ENCODE measurements around the gene NKX6-2. TPM values are rescaled to one million over a fixed set of nuclear protein-coding genes. Genes with fewer than 3 reads are reported as not detected.
A peak's percentile ranks its signal among the peaks of the same experiment; 100 is the strongest.
"Not testable (repeated sequence)": the region's sequence is repeated elsewhere in the genome, so short reads cannot be mapped to it uniquely, and the experiment has no call there.

NKX6-2 gene
- total RNA-seq, 1 experiment from 2014 or later, result not detected

GRCh38 chr10:132787495-132788179, 1.7 kb upstream of the NKX6-2 start:
- no peak for DNase-seq (ENCODE audit: low read depth)
- in situ Hi-C loops (cut with HindIII; ENCODE audit: low pct_unique_long_range_greater_than_20kb, low sequenced_read_pairs), result no loop called here

DNA sequence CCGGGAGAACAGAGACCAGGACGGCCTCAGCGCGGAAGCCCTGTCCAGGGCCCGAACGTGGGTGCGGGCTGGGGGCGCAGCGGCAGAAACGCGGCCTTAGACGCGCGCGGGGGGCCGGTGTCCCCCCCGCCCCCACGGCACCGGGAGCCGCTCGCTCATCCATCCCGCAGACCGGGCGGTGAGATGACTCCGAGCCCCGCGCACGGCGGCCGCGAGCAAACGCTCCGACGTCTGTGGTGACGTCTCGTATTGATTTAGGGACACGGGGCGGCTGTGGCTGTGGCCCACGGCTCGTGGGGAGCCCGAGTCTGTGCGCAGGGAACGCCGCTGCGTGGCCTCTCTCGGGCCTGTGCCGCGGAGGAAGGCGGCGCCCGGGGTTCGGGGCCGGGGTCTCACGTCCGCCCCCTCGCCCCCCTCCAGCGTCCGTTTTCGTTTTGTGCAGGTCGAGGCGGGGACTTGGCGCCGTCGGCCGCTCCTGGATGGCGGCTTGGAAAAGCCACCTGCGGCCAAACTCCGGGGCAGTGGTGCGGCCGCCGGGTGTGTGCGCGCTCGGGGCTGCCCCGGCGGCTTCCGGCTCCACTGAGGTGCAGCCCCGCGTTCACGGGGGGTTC, 1.0 kb upstream of the NKX6-2 start:
- in situ Hi-C loops (cut with HindIII; ENCODE audit: low pct_unique_long_range_greater_than_20kb, low sequenced_read_pairs), result no loop called here
- DNase-seq (ENCODE audit: low read depth), result no peak

DNA sequence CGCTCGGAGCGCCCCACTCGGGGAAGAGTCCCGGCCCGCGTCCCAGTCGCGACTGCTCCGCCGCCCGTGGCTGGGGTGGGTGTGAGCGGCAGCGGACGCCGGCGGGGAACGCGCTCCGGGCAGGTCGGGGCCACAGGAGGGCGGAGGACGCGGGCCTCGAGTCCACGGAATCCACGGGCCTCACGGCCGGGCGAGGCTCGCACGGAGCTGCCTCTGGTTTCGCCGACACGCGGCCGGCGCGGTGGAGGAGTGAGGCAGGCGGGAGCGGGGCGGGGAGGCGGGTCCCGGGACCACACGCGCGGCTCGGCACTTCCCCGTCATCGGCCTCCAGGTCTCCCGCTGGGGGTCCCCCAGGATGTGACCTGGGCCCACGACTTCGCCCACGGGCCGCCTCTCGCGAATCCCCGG, 533 bp upstream of the NKX6-2 start:
- in situ Hi-C loops (cut with HindIII; ENCODE audit: low pct_unique_long_range_greater_than_20kb, low sequenced_read_pairs), result no loop called here
- DNase-seq (ENCODE audit: low read depth), result no peak

DNA sequence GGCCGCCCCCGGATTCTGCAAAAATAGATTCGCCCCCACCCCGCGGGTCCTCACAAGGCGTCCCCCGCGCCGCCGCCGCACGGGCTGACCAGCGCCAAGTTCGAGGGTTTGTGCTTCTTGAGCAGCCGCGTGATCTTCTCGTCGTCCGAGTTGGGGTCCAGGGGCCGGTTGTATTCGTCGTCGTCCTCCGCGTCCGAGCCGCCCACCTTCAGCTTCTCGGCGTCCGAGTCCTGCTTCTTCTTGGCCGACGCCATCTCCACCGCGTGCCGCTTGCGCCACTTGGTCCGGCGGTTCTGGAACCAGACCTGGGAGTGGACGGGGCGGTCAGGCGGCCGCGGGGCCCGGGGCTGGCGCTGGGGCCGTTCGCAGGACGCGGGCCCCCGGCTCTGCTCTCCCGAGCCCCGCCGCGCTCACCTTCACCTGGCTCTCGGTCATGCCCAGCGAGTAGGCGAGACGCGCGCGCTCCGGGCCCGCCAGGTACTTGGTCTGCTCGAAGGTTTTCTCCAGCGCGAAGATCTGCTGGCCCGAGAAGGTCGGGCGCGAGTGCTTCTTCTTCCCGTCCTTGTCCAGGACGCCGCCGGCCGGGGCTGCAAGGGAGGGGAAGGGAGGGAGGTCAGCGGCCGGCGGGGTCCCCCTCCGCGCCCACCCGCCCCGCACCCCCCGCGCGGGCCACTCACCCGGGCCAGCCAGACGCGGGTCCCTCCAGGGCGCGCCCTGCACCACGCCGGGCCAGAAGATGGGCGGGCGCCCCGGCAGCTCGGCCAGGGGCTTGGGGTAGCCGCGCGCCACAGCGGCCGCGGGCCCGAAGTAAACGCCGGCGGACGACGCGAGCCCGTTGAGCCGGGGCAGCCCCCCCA, 853 bp downstream of the NKX6-2 start:
- in situ Hi-C loops (cut with HindIII; ENCODE audit: low pct_unique_long_range_greater_than_20kb, low sequenced_read_pairs), result no loop called here

GRCh38 chr10:132783940-132784865, 1.7 kb downstream of the NKX6-2 start:
- in situ Hi-C loops (cut with HindIII; ENCODE audit: low pct_unique_long_range_greater_than_20kb, low sequenced_read_pairs), result no loop called here
- DNase-seq (ENCODE audit: low read depth), result no peak

More for the DNA sequence above, 853 bp downstream of the NKX6-2 start:
- DNase-seq (ENCODE audit: low read depth), result no peak

DNA sequence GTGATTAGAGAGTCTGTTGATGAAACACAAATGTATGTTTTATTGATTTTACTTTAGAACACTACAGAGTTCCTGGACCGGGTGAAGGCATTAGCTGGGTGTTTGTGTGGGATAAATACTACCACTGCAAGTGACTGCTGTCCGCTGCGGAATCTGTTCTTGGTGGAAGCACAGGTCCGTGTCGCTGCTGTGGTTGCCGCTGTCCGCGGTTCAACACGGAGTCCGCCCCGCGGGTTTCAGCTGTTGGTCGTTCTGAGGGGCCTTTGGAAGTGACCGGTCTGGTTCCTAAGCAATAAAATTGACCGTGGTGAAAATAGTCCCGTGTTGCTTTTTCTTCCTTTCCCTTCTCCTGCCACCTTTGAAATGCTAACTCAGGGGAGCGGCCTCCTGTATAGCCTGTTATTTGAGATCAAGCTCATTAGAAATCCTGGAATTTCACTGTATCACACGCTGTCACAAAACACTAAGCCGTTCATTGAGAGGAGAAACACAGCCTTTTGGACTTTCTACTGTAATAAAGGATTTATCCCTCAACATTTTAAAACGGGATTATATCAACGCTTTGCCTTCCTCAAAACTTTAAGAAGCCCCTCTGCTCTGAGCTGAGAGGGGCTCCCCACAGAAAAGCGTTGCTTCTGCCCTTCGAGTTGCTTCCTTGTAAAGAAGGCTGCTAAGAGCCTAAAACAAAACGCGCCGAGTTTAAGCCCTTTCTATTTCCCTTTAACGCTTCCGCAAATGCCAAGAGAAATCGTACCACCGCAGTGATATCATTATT, 2.6 kb downstream of the NKX6-2 start:
- in situ Hi-C loops (cut with HindIII; ENCODE audit: low pct_unique_long_range_greater_than_20kb, low sequenced_read_pairs), result no loop called here
- DNase-seq (ENCODE audit: low read depth), result no peak

GRCh38 chr10:132781556-132781955, 4.4 kb downstream of the NKX6-2 start:
- no peak for DNase-seq (ENCODE audit: low read depth)

DNA sequence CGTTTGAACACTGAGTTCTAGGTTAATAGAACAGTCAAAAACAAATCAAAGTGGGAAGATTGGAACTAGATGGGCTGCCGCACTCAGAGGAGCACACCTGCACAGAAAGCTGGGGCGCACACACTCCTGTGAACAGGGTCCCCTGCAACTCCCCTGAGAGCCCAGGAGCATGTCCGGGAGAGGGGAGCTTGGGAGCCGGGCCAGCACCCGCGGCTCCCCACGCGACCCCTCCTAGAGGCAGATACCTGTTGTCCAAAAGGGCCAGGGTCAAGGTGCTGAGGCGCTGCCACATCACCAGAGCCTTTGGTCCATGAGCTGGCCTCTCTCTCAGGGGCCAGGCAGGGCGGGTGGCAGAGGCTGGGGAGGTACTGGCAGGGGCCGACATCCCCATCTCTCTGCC, 5.6 kb downstream of the NKX6-2 start:
- in situ Hi-C loops (cut with HindIII; ENCODE audit: low pct_unique_long_range_greater_than_20kb, low sequenced_read_pairs), result no loop called here
- no peak for DNase-seq (ENCODE audit: low read depth)

More at GRCh38 chr10:132781556-132781955, 4.4 kb downstream of the NKX6-2 start:
- in situ Hi-C loops (cut with HindIII; ENCODE audit: low pct_unique_long_range_greater_than_20kb, low sequenced_read_pairs), result no loop called here

DNA sequence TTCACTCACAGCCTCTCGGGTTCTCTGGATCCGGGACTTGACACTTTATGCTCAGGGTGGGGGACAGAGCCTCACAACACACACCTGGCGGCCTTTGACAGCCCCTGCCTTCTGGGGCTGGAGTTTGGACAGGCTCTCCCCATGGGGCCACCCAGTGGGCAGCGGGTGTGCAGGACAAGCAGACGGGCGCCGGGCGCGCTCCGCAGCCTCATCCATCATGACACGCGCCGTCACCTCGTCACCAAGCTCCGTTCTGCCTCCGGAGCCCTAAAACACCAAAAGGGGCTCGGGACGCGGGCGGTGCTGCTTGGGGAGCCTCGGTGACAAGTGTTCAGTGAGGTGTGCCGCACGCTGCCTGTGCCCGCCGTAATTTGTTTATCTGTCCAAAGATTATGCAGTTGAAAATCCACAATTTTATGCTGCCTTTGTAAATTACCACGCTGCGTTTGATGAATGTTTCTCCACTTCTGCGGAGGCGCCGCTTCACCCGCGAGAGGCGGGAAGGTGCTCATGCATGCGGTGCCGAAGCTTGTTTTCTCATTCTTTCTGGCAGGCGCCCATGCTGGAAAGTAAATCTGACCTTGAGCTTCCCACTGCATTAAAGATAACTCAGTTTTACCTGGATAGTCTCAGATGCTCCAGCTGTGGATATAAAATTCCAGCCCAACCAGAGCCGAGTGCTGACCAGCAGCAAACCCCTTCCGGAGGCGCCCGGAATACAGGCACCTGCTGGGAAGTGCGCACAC, 6.2 kb downstream of the NKX6-2 start:
- in situ Hi-C loops (cut with HindIII; ENCODE audit: low pct_unique_long_range_greater_than_20kb, low sequenced_read_pairs), result no loop called here
- DNase-seq (ENCODE audit: low read depth), result no peak

- no peak for DNase-seq (ENCODE audit: low read depth)
- in situ Hi-C loops (cut with HindIII; ENCODE audit: low pct_unique_long_range_greater_than_20kb, low sequenced_read_pairs), result no loop called here
Observed at GRCh38 chr10:132777441-132777840, 8.5 kb downstream of the NKX6-2 start.

DNA sequence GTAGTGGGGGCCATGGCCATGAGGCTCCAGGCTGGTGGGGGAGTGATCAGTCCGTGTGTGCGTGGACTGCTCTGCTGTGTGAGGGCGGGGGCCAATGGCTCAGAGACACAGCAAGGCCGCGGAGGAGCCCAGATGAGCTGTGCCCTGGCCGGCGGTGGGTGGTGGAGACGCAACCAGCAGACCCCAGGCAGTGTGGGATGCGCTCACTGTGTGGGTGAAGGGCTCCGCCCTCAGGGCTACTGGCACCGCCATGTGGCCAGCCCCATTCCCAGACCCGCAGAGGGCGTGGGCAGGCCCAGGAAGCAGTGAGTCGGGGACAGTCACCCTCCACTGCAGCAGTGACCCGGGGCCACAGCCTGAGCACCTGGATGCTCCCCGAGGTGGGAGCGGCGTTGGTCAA, 9.1 kb downstream of the NKX6-2 start:
- in situ Hi-C loops (cut with HindIII; ENCODE audit: low pct_unique_long_range_greater_than_20kb, low sequenced_read_pairs), result no loop called here

GRCh38 chr10:132776186-132776585, 9.8 kb downstream of the NKX6-2 start:
- DNase-seq (ENCODE audit: low read depth), result no peak
- in situ Hi-C loops (cut with HindIII; ENCODE audit: low pct_unique_long_range_greater_than_20kb, low sequenced_read_pairs), result no loop called here

More for the DNA sequence above, 9.1 kb downstream of the NKX6-2 start:
- no peak for DNase-seq (ENCODE audit: low read depth)

DNA sequence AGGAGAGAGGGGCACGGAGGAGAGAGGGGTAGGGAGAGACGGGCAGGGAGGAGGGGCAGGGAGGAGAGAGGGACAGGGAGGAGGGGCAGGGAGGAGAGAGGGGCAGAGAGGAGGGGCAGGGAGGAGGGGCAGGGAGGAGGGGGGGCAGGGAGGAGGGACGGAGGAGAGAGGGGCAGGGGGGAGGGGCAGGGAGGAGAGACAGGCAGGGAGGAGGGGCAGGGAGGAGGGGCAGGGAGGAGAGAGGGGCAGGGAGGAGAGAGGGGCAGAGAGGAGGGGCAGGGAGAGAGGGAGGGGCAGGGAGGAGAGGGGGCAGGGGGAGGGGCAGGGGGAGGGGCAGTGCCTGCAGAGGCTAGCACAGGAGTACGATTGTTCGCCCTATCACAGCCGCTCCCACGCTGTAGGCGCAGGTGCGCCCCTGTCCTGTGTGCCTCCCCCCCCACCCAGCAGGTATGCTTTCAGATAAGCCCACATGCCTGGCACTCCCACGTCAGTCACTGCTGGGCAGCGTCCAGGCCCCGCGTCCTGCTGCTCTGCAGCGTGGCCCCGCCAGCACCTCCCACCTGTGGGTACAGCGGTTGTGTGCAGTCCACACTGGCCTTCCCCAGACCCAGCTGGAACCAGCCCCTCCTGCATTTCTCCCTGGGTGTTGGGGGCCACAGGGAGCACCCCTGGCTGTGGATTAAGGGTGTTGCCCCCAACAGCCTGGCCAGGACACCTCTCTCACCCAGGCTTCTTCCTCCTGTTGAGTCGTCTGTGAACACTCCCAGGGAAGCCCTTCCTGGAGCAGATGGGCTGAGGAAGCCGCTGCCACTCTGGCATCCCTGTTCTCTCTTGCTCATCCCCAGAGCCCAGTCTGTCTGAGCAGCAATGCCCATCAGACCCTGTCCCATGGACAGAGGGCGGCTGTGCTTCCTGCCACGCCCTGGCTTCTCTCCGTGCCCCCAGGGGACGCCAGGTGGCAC, 10.8 kb downstream of the NKX6-2 start:
- in situ Hi-C loops (cut with HindIII; ENCODE audit: low pct_unique_long_range_greater_than_20kb, low sequenced_read_pairs), result no loop called here
- peak; percentile 11 for DNase-seq (ENCODE audit: low read depth)

DNA sequence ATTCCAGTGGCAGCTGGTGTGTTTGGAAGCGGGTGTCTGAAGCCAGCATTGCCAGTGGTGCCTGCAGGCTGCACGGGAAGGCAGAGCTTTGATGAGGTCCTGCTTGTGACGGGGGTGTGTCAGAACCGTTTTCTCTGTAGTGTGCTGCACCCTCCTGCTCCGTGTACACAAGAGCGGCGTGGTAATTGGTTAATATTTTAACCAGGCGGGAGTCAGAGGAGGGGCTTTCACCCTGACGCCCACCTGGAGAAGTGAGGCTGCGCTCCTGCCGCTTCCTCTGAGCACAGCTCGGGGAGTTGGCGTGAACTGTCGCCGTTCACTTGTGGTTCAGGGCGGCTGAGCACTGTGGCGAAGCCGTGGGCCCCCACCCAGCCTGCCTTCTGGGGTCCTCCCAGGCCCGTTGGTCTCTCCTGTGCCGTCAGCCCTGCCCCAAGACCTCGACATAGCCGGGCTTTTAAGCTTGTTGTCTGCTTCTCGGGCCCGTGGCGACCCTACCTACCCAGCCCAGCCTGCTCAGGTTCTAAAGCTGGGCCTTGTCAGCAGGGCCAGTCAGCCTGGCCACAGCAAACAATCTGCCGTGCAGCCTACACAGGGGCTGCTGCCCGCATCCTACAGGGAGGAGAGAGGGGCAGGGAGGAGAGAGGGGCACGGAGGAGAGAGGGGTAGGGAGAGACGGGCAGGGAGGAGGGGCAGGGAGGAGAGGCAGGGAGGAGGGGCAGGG, 11.6 kb downstream of the NKX6-2 start:
- peak; percentile 6 for DNase-seq (ENCODE audit: low read depth)
- in situ Hi-C loops (cut with HindIII; ENCODE audit: low pct_unique_long_range_greater_than_20kb, low sequenced_read_pairs), result no loop called here

- in situ Hi-C loops (cut with HindIII; ENCODE audit: low pct_unique_long_range_greater_than_20kb, low sequenced_read_pairs); DNase-seq (ENCODE audit: low read depth): not testable (repeated sequence)
Observed at GRCh38 chr10:132772816-132773215, 13.1 kb downstream of the NKX6-2 start.

Data from Caki2 (cell line).